ENCODE measurements around the gene GALNT14. TPM values are rescaled to one million over a fixed set of nuclear protein-coding genes. Genes with fewer than 3 reads are reported as not detected.

GALNT14 gene
- total and polyA plus RNA-seq, 2 of the 8 experiments (the other 6 are each of a cell fraction or from before 2014, with no cell fraction given) = 13.0 to 13.7 TPM

GRCh38 chr2:31020713-31021112 lies 117.5 kb downstream of the GALNT14 start:
- ChIA-PET CTCF (ENCODE audit: partially characterized antibody) (interaction anchor here (0.8 to 1.8 kb wide), 3 partner anchors 9 to 149 kb away, joined by 3 to 9 read pairs (median 4); no protein-coding TSS in a partner anchor), POLR2A (ENCODE audit: partially characterized antibody) (no interaction called here)
- no peak overlapping the region for H2AK5ac ChIP-seq (ENCODE audit: low read depth, low read length)
- no peak overlapping the region for H4K5ac ChIP-seq (ENCODE audit: insufficient read length, low read depth, low read length)
- H3K23ac ChIP-seq (ENCODE audit: insufficient read length) = no peak overlapping the region
- H3K14ac ChIP-seq (ENCODE audit: insufficient read length) = no peak overlapping the region
- no peak overlapping the region for H2BK120ac ChIP-seq (replicated peaks; ENCODE audit: low read depth, low read length)
- no peaks in the 10 kb centered on the region for H4K20me1 ChIP-seq (replicated peaks in 1 of 2; ENCODE audit: control insufficient read depth in 1 of 2, insufficient read depth in 2 of 2, low read length in 2 of 2)
- no peak overlapping the region for H2BK15ac ChIP-seq (ENCODE audit: low read length)
- WGBS, 2 experiments (ENCODE audit: extremely low coverage in 1 of 2, insufficient coverage in 1 of 2, insufficient read length in 1 of 2, insufficient replicate concordance in 2 of 2, low coverage in 1 of 2, low lambda C conversion rate in 2 of 2, missing lambda C conversion rate in 1 of 2) = 95% methylated on average over 4 of the region's 4 CpGs; no CpG with 5 or more reads in 1 of the 2 experiments
- no peak overlapping the region for H3K18ac ChIP-seq (ENCODE audit: extremely low read depth, low read length)
- no peak overlapping the region for H2BK5ac ChIP-seq (ENCODE audit: low read depth, low read length)
- H3K4ac ChIP-seq (replicated peaks; ENCODE audit: insufficient read length, low read depth, low read length) = no peak overlapping the region
- no peaks in the 10 kb centered on the region for H3K79me2 ChIP-seq (ENCODE audit: control insufficient read depth in 1 of 2, insufficient read depth in 2 of 2, low read length in 2 of 2)
- H4K91ac ChIP-seq (replicated peaks; ENCODE audit: insufficient read length, low read length) = no peak overlapping the region
- H2BK20ac ChIP-seq (ENCODE audit: low read length) = no peak overlapping the region
- no peaks in the 10 kb centered on the region; the same call in 1 of the 2 replicates for H3K79me1 ChIP-seq (ENCODE audit: low read depth, low read length)
- H3K23me2 ChIP-seq (ENCODE audit: low read depth, low read length) = no peaks in the 10 kb centered on the region
- H3K4me2 ChIP-seq (ENCODE audit: insufficient read depth in 1 of 2, low read depth in 2 of 2, low read length in 2 of 2) = no peak overlapping the region
- H3K56ac ChIP-seq (replicated peaks; ENCODE audit: insufficient read length, low read depth, low read length) = no peak overlapping the region
- no peak overlapping the region for H3K4me3 ChIP-seq (ENCODE audit: extremely low read depth in 1 of 4, insufficient read depth in 2 of 4, low read depth in 3 of 4, low read length in 4 of 4)
- no peaks in the 10 kb centered on the region for H3K9me3 ChIP-seq (ENCODE audit: insufficient read depth in 2 of 2, low read depth in 1 of 2, low read length in 1 of 2)
- FAIRE-seq = no peak
- no peaks in the 10 kb centered on the region for H3K36me3 ChIP-seq (ENCODE audit: control insufficient read depth in 2 of 4, insufficient read depth in 4 of 4, low read length in 3 of 4)
- no peak overlapping the region for H2BK12ac ChIP-seq (ENCODE audit: low read depth, low read length)
- no peak overlapping the region for H3K9ac ChIP-seq (replicated peaks in 1 of 4; ENCODE audit: extremely low read depth in 1 of 4, low read depth in 3 of 4, low read length in 3 of 4)
- H2AFZ ChIP-seq (ENCODE audit: low read length) = no peak overlapping the region
- H3K27me3 ChIP-seq (replicated peaks in 1 of 4; ENCODE audit: control insufficient read depth in 3 of 4, extremely low read depth in 1 of 4, insufficient read depth in 3 of 4, low read length in 3 of 4) = no peaks in the 10 kb centered on the region
- no peak overlapping the region for H4K8ac ChIP-seq (ENCODE audit: extremely low read depth, insufficient read depth, low read length)
- H3K4me1 ChIP-seq (replicated peaks in 1 of 4; ENCODE audit: control insufficient read depth in 3 of 4, insufficient read depth in 4 of 4, low read length in 3 of 4) = no peaks in the 10 kb centered on the region
- H3K27ac ChIP-seq (ENCODE audit: low read depth, low read length) = no peak overlapping the region
- DNase-seq (ENCODE audit: low read depth in 1 of 2, low spot score in 2 of 2) = no peak
- TF ChIP-seq ASH2L (IDR thresholded peaks at IDR 0.05; ENCODE audit: low read length) = no peak
- TF ChIP-seq SP2 (IDR thresholded peaks at IDR 0.05; ENCODE audit: low read length) = no peak
- TF ChIP-seq, protein P1, sequence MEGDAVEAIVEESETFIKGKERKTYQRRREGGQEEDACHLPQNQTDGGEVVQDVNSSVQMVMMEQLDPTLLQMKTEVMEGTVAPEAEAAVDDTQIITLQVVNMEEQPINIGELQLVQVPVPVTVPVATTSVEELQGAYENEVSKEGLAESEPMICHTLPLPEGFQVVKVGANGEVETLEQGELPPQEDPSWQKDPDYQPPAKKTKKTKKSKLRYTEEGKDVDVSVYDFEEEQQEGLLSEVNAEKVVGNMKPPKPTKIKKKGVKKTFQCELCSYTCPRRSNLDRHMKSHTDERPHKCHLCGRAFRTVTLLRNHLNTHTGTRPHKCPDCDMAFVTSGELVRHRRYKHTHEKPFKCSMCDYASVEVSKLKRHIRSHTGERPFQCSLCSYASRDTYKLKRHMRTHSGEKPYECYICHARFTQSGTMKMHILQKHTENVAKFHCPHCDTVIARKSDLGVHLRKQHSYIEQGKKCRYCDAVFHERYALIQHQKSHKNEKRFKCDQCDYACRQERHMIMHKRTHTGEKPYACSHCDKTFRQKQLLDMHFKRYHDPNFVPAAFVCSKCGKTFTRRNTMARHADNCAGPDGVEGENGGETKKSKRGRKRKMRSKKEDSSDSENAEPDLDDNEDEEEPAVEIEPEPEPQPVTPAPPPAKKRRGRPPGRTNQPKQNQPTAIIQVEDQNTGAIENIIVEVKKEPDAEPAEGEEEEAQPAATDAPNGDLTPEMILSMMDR (IDR thresholded peaks at IDR 0.05; ENCODE audit: control extremely low read depth in 1 of 3, insufficient read depth in 1 of 3, low read depth in 1 of 3, low read length in 3 of 3) = no peak
- TF ChIP-seq NANOG (IDR thresholded peaks at IDR 0.05; ENCODE audit: insufficient read depth, low read depth, low read length, poor library complexity, severe bottlenecking) = no peak
- TF ChIP-seq SIX5 (IDR thresholded peaks at IDR 0.05; ENCODE audit: low read depth, low read length) = no peak
- no peak for TF ChIP-seq RAD21 (IDR thresholded peaks at IDR 0.05 in 1 of 2, conservative IDR thresholded peaks at IDR 0.05 in 1 of 2; ENCODE audit: low read depth in 2 of 2, low read length in 2 of 2)
- no peak for TF ChIP-seq SUZ12 (IDR thresholded peaks at IDR 0.05; ENCODE audit: low read length)
- no peak for TF ChIP-seq YY1 (IDR thresholded peaks at IDR 0.05; ENCODE audit: low read depth, low read length)
- TF ChIP-seq KDM1A (IDR thresholded peaks at IDR 0.05; ENCODE audit: borderline replicate concordance, low read length) = no peak
- TF ChIP-seq TAF7 (optimal IDR thresholded peaks at IDR 0.05; ENCODE audit: borderline replicate concordance, low read depth, low read length) = no peak
- TF ChIP-seq CHD2 (IDR thresholded peaks at IDR 0.05; ENCODE audit: low read length) = no peak
- no peak for TF ChIP-seq JUND (IDR thresholded peaks at IDR 0.05; ENCODE audit: low read length)

Data from H1 (cell line).